Right cardiac atrium (tissue), 5 donors: Measurements from ENCODE around the gene INSC. TPM values are rescaled to one million over a fixed set of nuclear protein-coding genes. Genes with fewer than 3 reads are reported as not detected.

Experiments
- ATAC-seq, 2 donors: fragments of 200-7000 bp; cut with Tn5 transposase; one replicate each; pipeline versions ENCODE4 v1.8.0 to v1.9.1; 2020; ENCODE audit warnings: moderate library complexity in 2 of 2, mild to moderate bottlenecking in 1 of 2
- DNase-seq, 3 donors: peaks; one replicate each; pipeline ENCODE4 v3.0.0-alpha.2; 2020
- H3K27ac ChIP-seq: one replicate; pipeline ENCODE4 v1.5.1; 2013; ENCODE audit warnings: mild to moderate bottlenecking, low read length, control low read depth, moderate library complexity
- H3K27me3 ChIP-seq: one replicate; pipeline ENCODE4 v1.6.1; 2013; ENCODE audit not compliant: control insufficient read depth, insufficient read depth
- H3K4me1 ChIP-seq: one replicate; pipeline ENCODE4 v1.6.1; 2013; ENCODE audit warnings: low read length; ENCODE audit not compliant: control insufficient read depth, insufficient read depth
- H3K4me3 ChIP-seq: one replicate; pipeline ENCODE4 v1.5.1; 2013; ENCODE audit warnings: low read length, control low read depth
- H3K9me3 ChIP-seq: one replicate; pipeline ENCODE4 v1.6.1; 2013; ENCODE audit warnings: low read length; ENCODE audit not compliant: control insufficient read depth
- WGBS: extraction: QIAGEN DNeasy Blood & Tissue Kit; methylation state at CpG from one replicate; pipeline ENCODE4 v1.1.7; 2013; 5-methylcytosine and 5-hydroxymethylcytosine counted together
- intact Hi-C, 4 donors: fragments of 100-400 bp; cut with DNase I; formaldehyde crosslinking; loops; one replicate each; pipeline versions ENCODE4 v1.11.0 to v1.14.0; 2022 to 2023
- polyA plus RNA-seq: library from polyadenylated mRNA; stranded (reverse); fragments of 200-250 nt; gene quantifications from one replicate; pipeline ENCODE4 v1.2.3, GENCODE V29; 2013
- total RNA-seq, 4 donors: library from RNA; stranded (reverse); fragmentation: NEBNext Ultra II Directional; extraction: Animal tissue kit (Norgen Biotek cat#: 25700); gene quantifications; one replicate each; pipeline ENCODE4 v1.2.1, GENCODE V29; 2021
- donor health status: healthy with polysubstance abuse.
- donor health status: DM: no; HTN: yes; CAD: no.
- donor health status: DM: no; HTN: no; CAD: no.
- donor health status: DM: no; HTN: yes; CAD: no; lungs with severe emphysema.
- donor health status: DM: yes; HTN: yes; CAD: no.

INSC gene
- total and polyA plus RNA-seq, 5 donors: 0.91 to 1.0 (median 0.95) TPM

- Histone ChIP-seq H3K27ac (no peak overlapping the region), H3K4me3 (no peak overlapping the region), H3K9me3 (no peaks in the 10 kb centered on the region), H3K4me1 (no peaks in the 10 kb centered on the region), H3K27me3 (no peaks in the 10 kb centered on the region)
- ATAC-seq (no peak), DNase-seq (no peak)
- WGBS: 69% methylated on average over 4 of the region's 4 CpGs
- intact Hi-C loops: no loop called here
These were observed 55.3 kb downstream of the INSC start for GRCh38 chr11:15169815-15170551.

GRCh38 chr11:15170698-15171097, 56.0 kb downstream of the INSC start:
- intact Hi-C loops: no loop called here
- DNase-seq (no peak), ATAC-seq (no peak)
- Histone ChIP-seq H3K4me3 (no peak overlapping the region), H3K9me3 (no peaks in the 10 kb centered on the region), H3K27me3 (no peaks in the 10 kb centered on the region), H3K27ac (no peak overlapping the region), H3K4me1 (no peaks in the 10 kb centered on the region)
- WGBS: 85% methylated on average over 3 of the region's 3 CpGs

GRCh38 chr11:15171956-15172355, 57.2 kb downstream of the INSC start:
- intact Hi-C loops: no loop called here
- Histone ChIP-seq H3K9me3 (no peaks in the 10 kb centered on the region), H3K4me1 (no peaks in the 10 kb centered on the region), H3K27ac (no peak overlapping the region), H3K27me3 (no peaks in the 10 kb centered on the region), H3K4me3 (no peak overlapping the region)
- WGBS: 83% methylated on average over 3 of the region's 3 CpGs
- DNase-seq (no peak), ATAC-seq (no peak)

- DNase-seq: no peak
- intact Hi-C loops: no loop called here
- ATAC-seq: no peak
- 74% methylated on average over 11 of the region's 11 CpGs for WGBS
- no peak overlapping the region for H3K27ac ChIP-seq
- no peak overlapping the region for H3K4me3 ChIP-seq
- no peaks in the 10 kb centered on the region for H3K9me3 ChIP-seq
- no peaks in the 10 kb centered on the region for H3K4me1 ChIP-seq
- H3K27me3 ChIP-seq: no peaks in the 10 kb centered on the region
These were observed 61.1 kb downstream of the INSC start for GRCh38 chr11:15175831-15176230.

- 69% methylated on average over 5 of the region's 5 CpGs for WGBS
- Histone ChIP-seq H3K27ac (no peak overlapping the region), H3K27me3 (no peaks in the 10 kb centered on the region), H3K4me1 (no peaks in the 10 kb centered on the region), H3K9me3 (no peaks in the 10 kb centered on the region), H3K4me3 (no peak overlapping the region)
- intact Hi-C loops: no loop called here
- ATAC-seq (no peak), DNase-seq (no peak)
These were observed 62.0 kb downstream of the INSC start for GRCh38 chr11:15176646-15177163.

- H3K9me3 ChIP-seq: no peaks in the 10 kb centered on the region
- no peaks in the 10 kb centered on the region for H3K27me3 ChIP-seq
- no peaks in the 10 kb centered on the region for H3K4me1 ChIP-seq
- intact Hi-C loops: no loop called here
- ATAC-seq: no peak
- WGBS: 89% methylated on average over 2 of the region's 2 CpGs
- H3K4me3 ChIP-seq: no peak overlapping the region
- DNase-seq: no peak
- no peak overlapping the region for H3K27ac ChIP-seq
These were observed 62.8 kb downstream of the INSC start for GRCh38 chr11:15177491-15177890.

- Histone ChIP-seq H3K4me3 (no peak overlapping the region), H3K9me3 (no peaks in the 10 kb centered on the region), H3K27me3 (no peaks in the 10 kb centered on the region), H3K27ac (no peak overlapping the region), H3K4me1 (no peaks in the 10 kb centered on the region)
- no peak for DNase-seq
- no peak for ATAC-seq
- WGBS: 86% methylated on average over 3 of the region's 3 CpGs
- intact Hi-C loops: no loop called here
These were observed 63.5 kb downstream of the INSC start for GRCh38 chr11:15178214-15178613.

- Histone ChIP-seq H3K9me3 (no peaks in the 10 kb centered on the region), H3K4me3 (no peak overlapping the region), H3K27ac (no peak overlapping the region), H3K4me1 (no peaks in the 10 kb centered on the region), H3K27me3 (no peaks in the 10 kb centered on the region)
- DNase-seq: no peak
- WGBS: 57% methylated on average over 2 of the region's 2 CpGs
- peak in 1 of 2 donors; percentile 29 for ATAC-seq
- intact Hi-C loops: no loop called here
These were observed 64.4 kb downstream of the INSC start for GRCh38 chr11:15179167-15179566.

- no peaks in the 10 kb centered on the region for H3K4me1 ChIP-seq
- DNase-seq (no peak), ATAC-seq (no peak)
- intact Hi-C loops: no loop called here
- no peak overlapping the region for H3K4me3 ChIP-seq
- no peaks in the 10 kb centered on the region for H3K9me3 ChIP-seq
- 65% methylated on average over 4 of the region's 4 CpGs for WGBS
- H3K27me3 ChIP-seq: no peaks in the 10 kb centered on the region
- H3K27ac ChIP-seq: no peak overlapping the region
These were observed 65.6 kb downstream of the INSC start for GRCh38 chr11:15180212-15180792.

- ATAC-seq (no peak), DNase-seq (no peak)
- no peaks in the 10 kb centered on the region for H3K9me3 ChIP-seq
- H3K27me3 ChIP-seq: no peaks in the 10 kb centered on the region
- no peak overlapping the region for H3K4me3 ChIP-seq
- H3K27ac ChIP-seq: no peak overlapping the region
- intact Hi-C loops: no loop called here
- no peaks in the 10 kb centered on the region for H3K4me1 ChIP-seq
- 66% methylated on average over 1 of the region's 1 CpG for WGBS
These were observed 67.6 kb downstream of the INSC start for GRCh38 chr11:15182372-15182771.

- H3K27ac ChIP-seq: no peak overlapping the region
- no peaks in the 10 kb centered on the region for H3K9me3 ChIP-seq
- 86% methylated on average over 1 of the region's 1 CpG for WGBS
- no peak for ATAC-seq
- no peaks in the 10 kb centered on the region for H3K27me3 ChIP-seq
- no peak for DNase-seq
- no peak overlapping the region for H3K4me3 ChIP-seq
- no peaks in the 10 kb centered on the region for H3K4me1 ChIP-seq
- intact Hi-C loops: no loop called here
These were observed 70.3 kb downstream of the INSC start for GRCh38 chr11:15185021-15185420.
